OCI-LY7 (cell line): ENCODE data around the gene GNB1L. TPM values are rescaled to one million over a fixed set of nuclear protein-coding genes. Genes with fewer than 3 reads are reported as not detected.
A peak's percentile ranks its signal among the peaks of the same experiment; 100 is the strongest.

Source experiments
- BruUV-seq: library from RNA; stranded (reverse); fragments of 400-500 nt; replicated peaks from 2 replicates; lab custom pipeline; 2021; lab: Mats Ljungman, UMichigan
- CTCF ChIA-PET: fragments of 300-600 bp; sonication (Branson Sonifier 250); formaldehyde crosslinking; loops from one replicate; lab custom pipeline; 2022; ENCODE audit warnings: antibody characterized with exemption; ENCODE audit not compliant: unreplicated experiment; lab: Charles Lee
- POLR2A ChIA-PET: fragments of 300-600 bp; sonication (Branson Sonifier 250); formaldehyde crosslinking; loops from one replicate; lab custom pipeline; 2022; ENCODE audit warnings: antibody characterized with exemption; lab: Charles Lee
- DNase-seq: peaks from one replicate; pipeline ENCODE4 v3.0.0-alpha.2; 2015; ENCODE audit warnings: low spot score
- H2AFZ ChIP-seq: fragments of 200-600 bp; sonication (generic), shearing (Covaris generic); 2 replicates; pipeline ENCODE4 v1.6.1; 2014; ENCODE audit warnings: mild to moderate bottlenecking, antibody characterized with exemption, low read length, moderate library complexity
- H3K27ac ChIP-seq: fragments of 200-600 bp; sonication (generic); 2 replicates; pipeline ENCODE4 v1.5.1; 2014; ENCODE audit warnings: mixed run types, low read depth, mild to moderate bottlenecking, moderate library complexity, low read length, inconsistent platforms; ENCODE audit not compliant: poor library complexity, severe bottlenecking
- H3K36me3 ChIP-seq: fragments of 200-600 bp; sonication (generic); 2 replicates; pipeline ENCODE4 v1.6.1; 2014; ENCODE audit warnings: mild to moderate bottlenecking, antibody characterized with exemption, low read length, moderate library complexity, mixed read lengths; ENCODE audit not compliant: insufficient read depth
- H3K4me1 ChIP-seq: fragments of 200-600 bp; sonication (generic); 2 replicates; pipeline ENCODE4 v1.5.1; 2014; ENCODE audit warnings: mild to moderate bottlenecking, low read length; ENCODE audit not compliant: insufficient read depth, poor library complexity, severe bottlenecking
- H3K4me2 ChIP-seq: fragments of 200-600 bp; sonication (generic); 2 replicates; pipeline ENCODE4 v1.6.1; 2014; ENCODE audit warnings: mild to moderate bottlenecking, low read length
- H3K4me3 ChIP-seq: fragments of 200-600 bp; sonication (generic); 2 replicates; pipeline ENCODE4 v1.5.1; 2014; ENCODE audit warnings: mild to moderate bottlenecking, low read depth, low read length; ENCODE audit not compliant: poor library complexity, severe bottlenecking
- H3K79me2 ChIP-seq: fragments of 200-600 bp; sonication (generic); 2 replicates; pipeline ENCODE4 v1.6.1; 2016; ENCODE audit warnings: low read depth, mild to moderate bottlenecking, low read length, moderate library complexity, mixed read lengths; ENCODE audit not compliant: insufficient read depth
- H3K9me2 ChIP-seq: fragments of 200-600 bp; sonication (generic); 2 replicates; pipeline ENCODE4 v1.6.1; 2016; ENCODE audit warnings: mild to moderate bottlenecking, low read length, mixed read lengths; ENCODE audit not compliant: insufficient read depth
- H3K9me3 ChIP-seq: fragments of 200-600 bp; sonication (generic); 2 replicates; pipeline ENCODE4 v1.6.1; 2014; ENCODE audit warnings: mild to moderate bottlenecking, mixed run types, low read length, mixed read lengths
- H4K20me1 ChIP-seq: fragments of 200-600 bp; sonication (generic); 2 replicates; pipeline ENCODE4 v1.6.1; 2014; ENCODE audit warnings: mild to moderate bottlenecking, antibody characterized with exemption, low read length, moderate library complexity, mixed read lengths; ENCODE audit not compliant: insufficient read depth
- EZH2phosphoT487 ChIP-seq: fragments of 200-600 bp; sonication (generic); IDR thresholded peaks from 2 replicates; pipeline ENCODE4 v1.6.1; 2018; ENCODE audit warnings: low read depth, borderline replicate concordance, mild to moderate bottlenecking, mixed run types, antibody characterized with exemption, low read length, moderate library complexity, mixed read lengths
- intact Hi-C: fragments of 100-400 bp; cut with micrococcal nuclease; formaldehyde crosslinking; loops from one replicate; pipeline ENCODE4 v1.10.0; 2022; ENCODE audit not compliant: unreplicated experiment
- total RNA-seq, 2 experiments: library from RNA; depleted of rRNA in 1 of 2; stranded (reverse); fragments of >200 nt in 1 of 2; shearing (Covaris generic) in 1 of 2; gene quantifications; 2 replicates each; pipeline ENCODE4 v1.2.3, GENCODE V29; 2014 to 2022
- TF ChIP-seq, protein P1 (sequence below): fragments of 200-600 bp; sonication (generic); conservative IDR thresholded peaks from 2 replicates; pipeline ENCODE4 v1.5.1; 2014; ENCODE audit warnings: mild to moderate bottlenecking, antibody characterized with exemption, low read length, moderate library complexity, mixed read lengths

The GNB1L gene
- total RNA-seq, 2 experiments from 2014 or later: 13.1 to 26.7 TPM

DNA sequence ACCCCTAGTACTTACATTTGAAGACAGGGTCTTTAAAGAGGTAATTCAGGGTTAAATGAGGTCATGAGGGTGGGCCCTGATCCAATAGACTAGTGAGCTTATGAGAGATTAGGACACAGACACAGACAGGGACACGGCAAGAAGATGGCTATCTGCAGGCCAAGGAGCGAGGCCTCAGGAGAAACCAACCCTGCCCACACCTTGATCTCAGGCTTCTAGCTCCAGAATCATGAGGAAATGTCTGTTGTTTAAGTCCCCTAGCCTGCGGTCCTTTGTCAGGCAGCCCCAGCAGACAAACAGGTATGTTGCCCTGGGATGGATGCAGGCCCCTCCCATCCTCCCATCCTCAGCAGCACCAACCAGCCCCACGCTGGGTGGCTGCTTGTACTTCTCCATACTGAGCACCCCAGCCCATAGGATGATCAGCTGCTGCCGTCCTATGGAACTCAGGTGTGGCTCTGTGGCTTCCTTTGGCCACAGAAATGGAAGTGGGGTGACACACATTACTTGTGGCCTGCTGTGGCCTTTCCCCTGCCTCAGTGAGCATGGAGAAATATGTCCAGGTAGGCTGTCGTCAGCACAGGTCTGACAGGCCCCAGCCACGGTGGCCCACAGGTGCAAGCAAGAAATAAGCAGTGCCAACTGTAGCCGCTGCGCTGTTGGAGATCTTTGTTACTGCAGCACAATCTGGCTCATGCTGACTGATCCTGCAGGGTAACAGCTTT lies 7.9 kb downstream of the GNB1L start:
- no peak for TF ChIP-seq EZH2phosphoT487
- TF ChIP-seq, protein P1, sequence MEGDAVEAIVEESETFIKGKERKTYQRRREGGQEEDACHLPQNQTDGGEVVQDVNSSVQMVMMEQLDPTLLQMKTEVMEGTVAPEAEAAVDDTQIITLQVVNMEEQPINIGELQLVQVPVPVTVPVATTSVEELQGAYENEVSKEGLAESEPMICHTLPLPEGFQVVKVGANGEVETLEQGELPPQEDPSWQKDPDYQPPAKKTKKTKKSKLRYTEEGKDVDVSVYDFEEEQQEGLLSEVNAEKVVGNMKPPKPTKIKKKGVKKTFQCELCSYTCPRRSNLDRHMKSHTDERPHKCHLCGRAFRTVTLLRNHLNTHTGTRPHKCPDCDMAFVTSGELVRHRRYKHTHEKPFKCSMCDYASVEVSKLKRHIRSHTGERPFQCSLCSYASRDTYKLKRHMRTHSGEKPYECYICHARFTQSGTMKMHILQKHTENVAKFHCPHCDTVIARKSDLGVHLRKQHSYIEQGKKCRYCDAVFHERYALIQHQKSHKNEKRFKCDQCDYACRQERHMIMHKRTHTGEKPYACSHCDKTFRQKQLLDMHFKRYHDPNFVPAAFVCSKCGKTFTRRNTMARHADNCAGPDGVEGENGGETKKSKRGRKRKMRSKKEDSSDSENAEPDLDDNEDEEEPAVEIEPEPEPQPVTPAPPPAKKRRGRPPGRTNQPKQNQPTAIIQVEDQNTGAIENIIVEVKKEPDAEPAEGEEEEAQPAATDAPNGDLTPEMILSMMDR: no peak
- Histone ChIP-seq H3K27ac (no peak overlapping the region), H3K79me2 (0 out of 2 replicates have a peak, but pooled peaks cover 5% of the 10 kb centered on the region), H3K4me3 (no peak overlapping the region), H3K9me2 (no peaks in the 10 kb centered on the region), H4K20me1 (no peaks in the 10 kb centered on the region), H2AFZ (no peak overlapping the region), H3K4me2 (no peak overlapping the region), H3K9me3 (no peaks in the 10 kb centered on the region), H3K4me1 (peaks cover 36% of the 10 kb centered on the region), H3K36me3 (peaks cover 52% of the 10 kb centered on the region)
- BruUV-seq: no TSS peak
- intact Hi-C loops: no loop called here
- CTCF ChIA-PET: no interaction called here
- POLR2A ChIA-PET: no interaction called here
- no peak for DNase-seq

DNA sequence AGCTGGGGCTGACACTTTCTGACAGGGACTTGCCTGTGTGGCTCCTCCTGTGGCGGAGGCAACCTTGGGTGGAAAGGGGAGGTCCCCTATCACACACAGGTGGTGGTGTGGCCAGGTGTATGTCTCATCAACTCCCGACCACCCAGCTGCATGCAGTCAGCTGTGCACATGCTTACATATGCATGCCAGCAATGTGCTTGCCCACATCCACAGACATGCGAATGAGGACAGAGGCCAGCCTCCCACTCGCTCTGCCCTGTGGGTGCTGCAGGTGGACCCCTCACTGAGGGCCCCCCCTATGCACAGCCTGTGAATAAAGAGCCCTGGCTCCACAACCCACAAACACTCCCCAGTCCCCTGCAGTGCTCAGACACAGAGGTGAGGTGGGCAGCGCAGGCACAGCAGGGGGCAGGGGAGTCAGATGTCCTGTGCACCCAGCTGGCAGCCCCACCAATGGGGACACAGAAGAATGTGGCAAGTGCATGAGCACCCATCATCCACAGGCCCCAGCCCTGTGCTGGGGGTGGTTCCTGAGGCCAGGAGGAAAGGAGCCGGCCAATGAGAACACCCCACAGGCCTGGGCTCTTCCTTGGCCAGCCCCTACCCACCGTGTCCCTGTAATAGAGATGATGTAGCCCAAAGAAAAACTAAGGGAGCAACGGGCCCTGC lies 9.5 kb downstream of the GNB1L start:
- intact Hi-C loops: no loop called here
- no peak for TF ChIP-seq EZH2phosphoT487
- TF ChIP-seq, protein P1: 0 out of 2 replicates have a peak, but pooled peaks have one; percentile 2
- Histone ChIP-seq H3K9me2 (no peaks in the 10 kb centered on the region), H3K4me3 (peak overlapping the region; percentile 22), H3K4me2 (peak overlapping the region; percentile 54), H3K27ac (peak overlapping the region; percentile 68), H4K20me1 (no peaks in the 10 kb centered on the region), H2AFZ (no peak overlapping the region), H3K79me2 (no peaks in the 10 kb centered on the region), H3K9me3 (no peaks in the 10 kb centered on the region), H3K4me1 (peaks cover 45% of the 10 kb centered on the region), H3K36me3 (peaks cover 36% of the 10 kb centered on the region)
- POLR2A ChIA-PET: interaction anchor here (1.2 to 2.2 kb wide), 3 partner anchors 10 to 47 kb away, joined by 3 to 5 read pairs (median 4); no protein-coding TSS in a partner anchor
- CTCF ChIA-PET: no interaction called here
- DNase-seq: peak; percentile 77
- BruUV-seq: no TSS peak
